Measurements from ENCODE around the gene MYH6.
"Not testable (repeated sequence)": the region's sequence is repeated elsewhere in the genome, so short reads cannot be mapped to it uniquely, and the experiment has no call there.

The MYH6 gene

GRCh38 chr14:23407516-23408306 lies at the start of gene MYH6:
TSS of gene MYH6 (minus strand) at chr14:23408273. CDS start at chr14:23407223, 1,050 bp downstream.
- DNase-seq: no peak

DNA sequence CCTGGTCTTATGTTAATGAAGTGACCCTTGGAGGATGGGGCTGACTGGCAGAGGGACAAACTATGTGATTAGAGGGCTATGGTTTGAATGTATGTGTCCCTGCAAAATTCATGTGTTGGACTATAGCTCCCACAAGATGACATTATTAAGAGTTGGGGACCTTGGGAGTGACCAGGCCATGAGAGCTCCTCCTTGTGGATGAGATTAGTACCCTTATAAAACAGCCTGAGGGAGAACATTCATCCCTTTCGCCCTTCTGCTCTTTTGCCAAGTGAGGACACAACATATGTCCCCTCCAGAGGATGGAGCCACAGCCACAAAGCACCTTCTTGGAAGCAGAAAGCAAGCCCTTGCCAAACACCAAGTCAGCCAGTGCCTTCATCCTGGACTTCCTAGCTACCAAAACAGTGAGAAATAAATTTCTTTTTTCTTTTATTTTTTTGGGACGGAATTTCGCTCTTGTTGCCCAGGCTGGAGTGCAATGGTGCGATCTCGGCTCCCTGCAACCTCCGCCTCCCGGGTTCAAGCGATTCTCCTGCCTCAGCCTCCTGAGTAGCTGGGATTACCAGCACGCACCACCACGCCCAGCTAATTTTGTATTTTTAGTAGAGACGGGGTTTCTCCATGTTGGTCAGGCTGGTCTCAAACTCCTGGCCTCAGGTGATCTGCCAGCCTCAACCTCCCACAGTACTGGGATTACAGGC lies 49.0 kb upstream of the MYH6 start:
- DNase-seq: not testable (repeated sequence)

DNA sequence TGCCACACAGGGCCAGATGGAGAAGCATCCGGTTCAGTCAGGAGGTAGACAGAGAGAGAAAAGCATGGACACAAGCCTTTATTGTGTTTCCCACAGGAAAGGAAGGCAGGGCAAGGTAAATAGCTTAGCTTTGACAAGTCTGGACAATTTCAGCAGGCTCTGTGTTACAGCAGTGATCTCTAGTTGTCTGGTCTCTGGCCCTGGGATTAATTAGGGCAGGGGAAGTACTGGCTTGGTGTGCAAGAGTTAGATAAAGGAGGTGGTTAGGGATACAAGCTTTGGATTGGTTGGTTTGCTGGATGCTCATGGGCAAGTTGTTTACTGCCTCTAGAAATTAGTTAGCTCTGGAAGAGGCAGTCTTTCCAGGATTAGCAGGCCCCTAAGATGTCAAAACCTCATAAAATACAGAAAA lies 46.4 kb upstream of the MYH6 start:
- no peak for DNase-seq

DNA sequence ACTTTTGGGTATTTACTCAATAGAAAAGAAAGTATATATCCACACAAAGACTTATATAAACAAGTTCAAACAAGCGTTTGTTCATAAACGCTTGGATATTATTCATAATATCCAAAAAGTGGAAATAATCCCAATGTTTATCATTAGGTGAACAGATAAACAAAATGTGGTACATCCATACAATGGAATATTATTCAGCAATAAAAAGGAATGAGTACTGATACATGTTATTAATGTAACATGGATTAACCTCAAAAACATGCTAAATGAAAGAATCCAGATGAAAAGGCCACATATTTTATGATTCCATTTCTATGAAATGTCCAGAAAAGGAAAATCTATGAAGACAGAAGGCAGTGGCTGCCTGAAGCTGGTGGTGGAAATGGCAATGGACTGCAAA lies 44.2 kb upstream of the MYH6 start:
- DNase-seq: no peak

GRCh38 chr14:23450379-23450778 lies 42.3 kb upstream of the MYH6 start:
- no peak for DNase-seq

- DNase-seq: no peak
Observed at GRCh38 chr14:23449314-23449713, 41.2 kb upstream of the MYH6 start.

DNA sequence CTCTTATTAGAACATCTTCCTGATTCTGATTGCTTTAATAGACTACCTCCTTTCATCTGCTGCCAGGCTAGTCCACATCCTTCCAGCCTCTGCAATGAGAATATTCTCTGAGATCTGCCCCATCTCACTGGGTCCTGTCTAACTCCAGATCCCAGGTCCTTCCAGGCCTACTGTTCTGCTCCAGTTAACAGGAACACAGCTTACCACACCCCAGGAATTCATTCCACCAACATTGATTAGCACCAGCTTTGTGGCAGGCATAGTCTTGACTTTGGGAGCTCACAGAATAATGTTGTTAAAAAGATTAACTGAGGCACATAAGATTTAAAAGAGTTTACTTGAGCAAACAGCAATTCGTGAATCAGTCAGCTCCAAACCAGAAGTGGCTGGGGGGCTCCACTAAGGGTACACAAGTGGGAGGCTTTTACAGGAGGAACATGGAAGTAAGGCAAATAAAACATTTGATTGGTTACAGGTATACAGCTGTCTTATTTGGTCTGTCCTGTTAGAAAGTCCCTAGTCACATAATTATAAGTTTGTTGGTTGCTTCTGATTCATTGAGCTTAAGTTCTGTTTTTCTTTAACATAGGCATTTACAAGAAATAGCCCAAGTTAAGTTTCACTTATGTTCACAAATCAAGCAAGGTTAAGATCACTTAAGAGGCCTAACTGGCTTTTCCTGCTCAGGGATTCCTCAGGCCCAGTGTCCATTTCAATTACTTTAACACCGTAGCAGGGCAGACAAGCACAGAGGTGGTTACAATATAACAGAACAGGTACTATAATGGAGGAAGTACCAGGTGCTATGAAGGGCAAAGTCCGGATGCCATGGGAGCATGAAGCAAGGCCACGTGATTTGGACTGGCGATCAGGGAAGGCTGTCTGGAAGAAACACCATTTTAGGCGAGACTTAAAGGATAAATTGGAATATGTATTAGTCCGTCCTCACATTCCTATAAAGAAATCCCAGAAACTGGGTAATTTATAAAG lies 39.6 kb upstream of the MYH6 start:
- DNase-seq: no peak

DNA sequence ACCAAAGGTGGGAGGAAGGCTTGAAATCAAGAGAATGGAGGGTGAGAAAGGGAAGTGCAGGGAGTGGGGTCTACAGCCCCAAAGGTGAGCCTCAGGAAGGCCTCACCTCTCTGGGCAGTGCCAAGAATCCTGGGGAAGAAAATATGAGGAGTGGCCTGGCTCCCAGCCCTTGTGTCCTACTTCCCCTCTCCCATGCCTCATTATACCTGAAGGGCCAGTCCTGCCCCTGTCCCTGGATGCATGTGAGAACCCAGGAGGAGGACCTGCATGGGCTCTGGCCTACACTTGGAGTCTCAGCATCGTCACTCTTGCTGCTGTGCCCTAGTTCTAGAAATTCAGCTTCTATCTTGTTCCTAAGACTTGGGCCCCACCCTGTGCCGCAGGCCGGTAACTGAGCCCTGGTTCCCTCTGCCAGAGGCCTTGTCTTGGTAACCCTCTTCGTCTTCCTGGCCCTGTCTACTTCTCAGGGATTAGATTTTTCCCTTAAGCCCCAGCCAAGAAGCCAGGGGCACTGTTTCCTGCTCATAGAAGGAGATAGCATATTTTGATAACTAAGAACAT lies 38.3 kb upstream of the MYH6 start:
- no peak for DNase-seq

GRCh38 chr14:23445773-23446172 lies 37.7 kb upstream of the MYH6 start:
- DNase-seq: no peak

GRCh38 chr14:23444314-23444713 lies 36.2 kb upstream of the MYH6 start:
- DNase-seq: no peak

DNA sequence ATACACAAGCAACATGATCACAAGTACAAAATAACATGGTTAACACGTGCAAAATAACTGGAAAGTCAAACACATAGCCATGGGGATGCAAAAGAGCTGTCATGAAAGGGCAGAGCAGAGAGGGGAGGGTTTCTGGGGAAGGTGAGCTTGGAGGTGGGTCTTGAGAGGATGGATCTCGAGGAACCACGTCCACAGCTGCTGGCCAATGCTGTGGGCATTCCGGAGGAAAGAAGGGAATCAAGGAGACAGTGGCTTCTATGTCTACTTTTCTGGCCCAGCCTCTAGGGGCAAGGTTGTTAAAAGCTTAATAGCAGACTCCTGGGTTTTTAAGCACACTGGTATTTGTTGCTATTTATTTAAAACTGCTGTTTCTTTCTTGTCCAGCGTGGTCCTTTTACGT lies 35.8 kb upstream of the MYH6 start:
- no peak for DNase-seq

DNA sequence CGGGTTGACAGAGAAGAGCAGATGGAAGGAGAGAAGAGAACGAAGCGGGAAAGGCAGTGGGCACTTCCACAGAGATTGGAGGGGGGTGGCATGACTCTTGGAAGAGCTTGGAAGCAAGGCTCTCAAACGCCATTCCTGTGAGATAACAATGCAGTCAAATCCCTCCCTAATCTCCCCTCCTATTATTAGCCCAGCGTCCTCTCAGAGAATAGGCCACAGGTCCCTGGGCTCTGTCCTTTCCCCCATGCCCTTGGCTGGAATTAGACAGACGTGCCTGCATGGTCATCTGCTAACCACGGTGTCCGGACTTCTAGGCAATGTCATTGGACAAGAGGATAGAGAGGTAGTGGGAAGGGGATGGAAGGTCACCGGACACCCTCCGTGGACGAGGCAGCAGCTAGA lies 35.3 kb upstream of the MYH6 start:
- no peak for DNase-seq

- no peak for DNase-seq
Observed at GRCh38 chr14:23442721-23443356, 34.8 kb upstream of the MYH6 start.

GRCh38 chr14:23441076-23441475 lies 33.0 kb upstream of the MYH6 start:
- no peak for DNase-seq

- no peak for DNase-seq
Observed at GRCh38 chr14:23439107-23439835, 31.2 kb upstream of the MYH6 start.

- no peak for DNase-seq
Observed at GRCh38 chr14:23438101-23438971, 30.3 kb upstream of the MYH6 start.

DNA sequence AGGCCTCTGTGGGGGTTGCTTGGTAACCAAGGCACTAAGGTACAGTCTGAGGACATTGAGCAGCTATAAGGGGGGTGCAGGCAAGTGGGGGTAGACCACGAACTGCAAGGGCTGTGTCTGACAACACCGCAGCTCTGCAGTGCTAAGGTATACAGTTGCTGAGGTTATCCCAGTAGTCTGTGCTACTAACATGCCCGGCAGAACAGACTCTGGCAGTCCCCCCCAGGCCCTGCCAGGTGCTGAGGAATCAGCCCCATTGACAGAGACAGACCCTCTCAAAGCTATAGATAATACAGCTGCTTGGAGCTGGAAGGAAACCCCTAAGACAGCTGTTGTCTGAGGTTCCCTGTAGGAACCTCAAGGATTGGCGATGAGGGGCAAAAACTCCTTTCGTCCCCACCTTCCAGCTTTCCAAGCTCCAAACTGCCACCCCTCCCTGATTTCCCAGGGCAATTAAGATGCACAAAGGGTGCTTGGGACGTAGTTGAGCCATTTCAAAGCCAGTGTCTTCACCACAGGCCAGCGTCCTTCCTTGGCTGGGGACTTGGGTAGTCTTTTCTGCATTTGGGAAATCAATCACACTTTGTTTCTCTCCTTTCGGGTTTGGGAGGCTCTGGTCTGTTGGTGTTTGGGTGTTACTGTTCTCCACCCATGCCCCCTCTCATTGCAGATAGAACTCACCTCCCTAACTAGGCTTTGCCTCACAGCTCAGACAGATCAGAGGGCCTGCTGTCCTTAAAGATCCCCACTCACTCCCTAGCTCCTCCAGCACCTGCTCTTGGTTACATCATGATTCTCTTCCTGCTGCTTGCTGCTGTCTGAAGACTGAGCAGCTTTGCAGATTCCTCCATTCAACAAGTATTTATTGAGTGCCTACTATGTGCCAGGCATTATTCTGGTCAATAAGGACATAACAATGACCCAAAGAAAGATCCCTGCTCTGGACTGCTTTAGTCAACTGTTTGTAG lies 29.3 kb upstream of the MYH6 start:
- DNase-seq: no peak

GRCh38 chr14:23436327-23437132 lies 28.5 kb upstream of the MYH6 start:
- DNase-seq: peak in 8 of 14 donors; percentile 7 to 52 (median 32)

Measured in C1 segment of cervical spinal cord (tissue), 14 donors.